ENCODE results near the gene P2RX7.
A peak's percentile ranks its signal among the peaks of the same experiment; 100 is the strongest.
"Not testable (repeated sequence)": the region's sequence is repeated elsewhere in the genome, so short reads cannot be mapped to it uniquely, and the experiment has no call there.

The P2RX7 gene

GRCh38 chr12:121212875-121213274 is 80.2 kb downstream of the P2RX7 start:
- DNase-seq = no peak

- DNase-seq = no peak
These were observed 81.6 kb downstream of the P2RX7 start for GRCh38 chr12:121214166-121214777.

- no peak for DNase-seq
These were observed 82.4 kb downstream of the P2RX7 start for GRCh38 chr12:121214855-121215745.

DNA sequence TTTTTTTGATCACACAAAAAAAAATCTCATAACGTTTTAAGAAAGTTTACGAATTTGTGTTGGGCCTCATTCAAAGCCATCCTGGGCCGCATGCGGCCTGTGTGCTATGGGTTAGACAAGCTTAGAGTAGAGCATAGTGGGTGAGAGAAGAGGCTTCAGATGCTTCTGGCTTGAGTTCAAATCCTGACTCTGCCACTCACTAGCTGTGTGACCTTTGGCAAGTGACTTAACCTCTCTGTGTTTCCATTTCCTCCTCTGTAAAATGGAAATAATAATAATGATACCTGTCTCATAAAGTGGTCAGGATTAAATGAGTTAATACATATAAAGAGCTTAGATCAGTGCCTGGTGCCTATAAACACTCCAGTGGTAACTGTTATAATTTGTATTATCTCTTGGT is 83.4 kb downstream of the P2RX7 start:
- DNase-seq = no peak

DNA sequence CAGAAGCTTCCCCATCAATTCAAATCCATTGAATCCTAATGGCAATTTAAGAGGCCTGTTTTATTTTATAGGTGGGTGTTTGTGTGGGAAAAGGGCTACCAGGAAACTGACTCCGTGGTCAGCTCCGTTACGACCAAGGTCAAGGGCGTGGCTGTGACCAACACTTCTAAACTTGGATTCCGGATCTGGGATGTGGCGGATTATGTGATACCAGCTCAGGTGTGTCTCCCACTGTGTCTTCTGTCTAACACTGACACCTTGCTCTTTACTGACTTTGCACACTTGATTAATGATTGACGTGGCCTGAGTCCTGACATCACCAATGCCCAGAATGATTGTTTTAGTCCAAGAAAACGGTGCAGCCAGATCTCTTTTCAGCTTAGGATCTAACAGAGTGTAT is 84.4 kb downstream of the P2RX7 start:
- DNase-seq = no peak

GRCh38 chr12:121217761-121218160 is 85.1 kb downstream of the P2RX7 start:
- DNase-seq = no peak

GRCh38 chr12:121218588-121219352 is 86.1 kb downstream of the P2RX7 start:
- DNase-seq = no peak

- no peak for DNase-seq
These were observed 86.8 kb downstream of the P2RX7 start for GRCh38 chr12:121219353-121219986.

GRCh38 chr12:121222847-121223246 is 90.2 kb downstream of the P2RX7 start:
- DNase-seq = no peak

DNA sequence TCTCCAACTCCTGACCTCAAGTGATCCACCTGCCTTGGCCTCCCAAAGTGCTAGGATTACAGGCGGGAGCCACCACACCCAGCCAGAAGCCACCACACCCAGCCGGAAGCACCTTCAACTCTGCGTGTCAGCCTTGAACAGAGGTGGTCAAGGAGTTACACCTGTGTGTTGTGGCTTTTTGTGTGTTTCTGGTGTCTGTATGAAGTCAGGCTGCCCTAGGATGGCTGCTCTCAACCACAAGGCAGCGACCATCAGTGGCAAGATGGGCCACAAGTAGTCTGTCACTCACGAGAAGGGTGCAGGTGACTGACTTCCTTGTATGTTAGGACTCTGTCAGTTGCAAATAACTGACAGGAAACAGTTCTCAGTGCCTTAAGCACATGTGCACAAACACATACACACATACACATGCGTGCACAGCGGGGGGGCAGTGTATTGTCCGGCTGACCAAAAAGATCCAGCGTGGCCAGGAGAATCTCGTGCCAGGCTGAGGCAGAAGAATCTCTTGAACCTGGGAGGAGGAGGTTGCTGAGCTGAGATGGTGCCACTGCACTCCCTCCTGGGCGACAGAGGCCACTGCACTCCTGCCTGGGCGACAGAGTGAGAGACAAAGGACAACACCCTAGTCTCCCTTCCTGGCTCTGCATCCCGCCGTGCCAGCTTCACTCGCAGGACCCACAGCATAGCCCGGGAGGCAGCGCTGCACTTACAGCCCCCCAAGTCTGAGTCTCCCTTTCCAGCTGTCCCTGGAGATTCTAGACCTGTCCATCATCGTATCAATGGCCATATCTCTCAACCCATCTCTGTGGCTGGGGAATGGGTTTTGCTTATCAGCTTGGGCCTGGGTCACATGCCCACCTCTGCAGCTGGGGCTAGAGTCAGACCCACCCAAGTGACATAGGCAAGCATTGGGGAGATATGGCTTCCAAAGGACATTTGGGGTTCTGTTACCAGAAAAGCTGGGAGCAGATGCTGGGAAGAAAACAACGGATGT is 90.9 kb downstream of the P2RX7 start:
- DNase-seq = no peak

DNA sequence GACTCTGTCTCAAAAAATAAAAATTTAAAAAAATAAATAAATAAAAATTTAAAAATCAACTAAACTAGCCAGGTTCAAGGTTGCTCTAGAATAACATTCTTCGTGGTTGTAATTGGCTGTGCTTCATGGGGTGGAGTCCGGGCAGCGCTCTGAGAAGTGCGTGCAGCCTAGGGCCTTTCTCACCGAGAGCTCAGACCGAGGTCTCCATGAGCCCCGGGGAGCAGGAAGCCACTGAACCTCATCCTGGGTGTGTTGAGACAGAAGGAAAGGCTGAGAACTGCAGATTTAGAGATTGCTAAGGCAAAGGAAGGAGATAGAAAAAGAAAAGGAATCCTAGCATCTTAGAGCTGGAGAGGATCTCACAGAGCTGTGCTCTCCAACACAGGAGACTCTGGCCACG is 91.9 kb downstream of the P2RX7 start:
- no peak for DNase-seq

GRCh38 chr12:121226399-121226798 is 93.7 kb downstream of the P2RX7 start:
- no peak for DNase-seq

DNA sequence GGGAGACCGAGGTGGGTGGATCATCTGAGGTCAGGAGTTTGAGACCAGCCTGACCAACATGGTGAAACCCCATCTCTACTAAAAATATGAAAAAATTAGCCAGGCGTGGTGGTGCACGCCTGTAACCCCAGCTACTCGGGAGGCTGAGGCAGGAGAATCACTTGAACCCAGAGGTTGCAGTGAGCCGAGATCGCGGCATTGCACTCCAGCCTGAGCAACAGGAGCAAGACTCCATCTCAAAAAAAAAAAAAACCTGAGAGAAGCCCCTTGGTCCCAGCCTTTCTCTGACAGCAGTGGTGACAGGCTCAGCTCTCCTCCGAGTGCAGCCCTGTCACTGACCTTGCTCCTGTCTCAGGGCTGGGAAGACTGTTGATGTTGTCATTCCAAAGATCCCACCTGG is 94.2 kb downstream of the P2RX7 start:
- DNase-seq = not testable (repeated sequence)

DNA sequence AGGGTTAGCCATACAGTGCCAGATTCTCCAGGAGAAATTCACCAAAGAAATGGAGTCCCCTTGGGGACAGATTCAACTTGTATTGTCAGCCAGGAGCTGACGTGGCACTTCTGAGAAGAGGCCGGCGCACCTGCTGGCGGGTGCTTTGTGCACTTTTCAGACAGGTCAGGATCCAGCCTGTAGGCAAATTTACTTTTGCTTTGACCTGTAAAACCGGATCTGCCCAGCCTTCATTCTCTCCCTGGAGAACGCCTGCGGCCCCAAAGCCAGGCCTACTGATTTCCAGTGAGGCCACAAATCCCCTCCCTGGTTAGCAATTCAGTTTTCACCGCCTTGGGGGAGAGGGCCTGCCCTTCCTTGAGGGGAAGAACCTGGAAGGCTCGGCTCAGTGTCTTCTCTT is 94.6 kb downstream of the P2RX7 start:
- DNase-seq = no peak

DNA sequence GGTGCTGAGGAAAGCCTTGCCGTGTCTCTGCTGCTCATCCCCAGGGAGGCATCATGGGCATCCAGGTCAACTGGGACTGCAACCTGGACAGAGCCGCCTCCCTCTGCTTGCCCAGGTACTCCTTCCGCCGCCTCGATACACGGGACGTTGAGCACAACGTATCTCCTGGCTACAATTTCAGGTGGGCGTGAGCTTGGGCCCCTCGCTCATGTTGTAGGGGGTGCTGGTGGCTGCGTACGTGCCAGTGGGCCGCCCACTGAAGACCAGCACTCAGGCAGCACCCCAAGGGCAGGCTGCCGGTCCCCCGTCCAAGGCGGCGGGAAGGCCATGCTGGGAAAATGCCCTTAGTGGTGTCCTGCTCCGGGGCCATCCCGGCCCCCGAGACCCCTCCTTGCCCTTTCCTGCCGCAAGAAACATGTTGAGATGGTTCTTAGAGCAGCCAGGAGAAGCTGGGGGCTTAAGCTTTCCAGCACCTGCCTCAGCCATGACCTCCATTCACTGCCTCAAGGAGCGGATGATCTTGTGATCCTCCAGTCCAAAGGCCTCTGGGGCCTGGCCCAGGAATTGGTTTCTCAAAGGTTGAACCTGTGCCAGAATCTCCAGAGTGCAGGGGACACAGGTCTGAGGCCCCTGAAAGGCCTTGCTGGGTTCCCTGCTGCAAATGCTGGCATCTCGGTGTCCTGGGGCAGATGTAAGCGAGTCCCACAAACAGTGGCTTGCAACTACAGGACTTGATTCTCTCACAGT is 96.4 kb downstream of the P2RX7 start:
- DNase-seq = no peak

GRCh38 chr12:121229826-121230537 is 97.3 kb downstream of the P2RX7 start:
- DNase-seq = peak; percentile 64

GRCh38 chr12:121230538-121230907 is 97.8 kb downstream of the P2RX7 start:
- DNase-seq = no peak

- DNase-seq = no peak
These were observed 99.5 kb downstream of the P2RX7 start for GRCh38 chr12:121232163-121232562.

GRCh38 chr12:121232977-121233627 is 100.4 kb downstream of the P2RX7 start:
- no peak for DNase-seq

DNA sequence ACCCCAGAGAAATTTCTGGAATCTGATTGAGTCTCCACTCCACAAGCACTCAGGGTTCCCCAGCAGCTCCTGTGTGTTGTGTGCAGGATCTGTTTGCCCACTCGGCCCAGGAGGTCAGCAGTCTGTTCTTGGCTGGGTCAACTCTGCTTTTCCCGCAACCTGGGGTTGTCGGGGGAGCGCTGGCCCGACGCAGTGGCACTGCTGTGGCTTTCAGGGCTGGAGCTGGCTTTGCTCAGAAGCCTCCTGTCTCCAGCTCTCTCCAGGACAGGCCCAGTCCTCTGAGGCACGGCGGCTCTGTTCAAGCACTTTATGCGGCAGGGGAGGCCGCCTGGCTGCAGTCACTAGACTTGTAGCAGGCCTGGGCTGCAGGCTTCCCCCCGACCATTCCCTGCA is 100.9 kb downstream of the P2RX7 start:
- DNase-seq = no peak

All from NCI-H345 (cell line).